Panc1 (cell line): Measurements from ENCODE around the gene UGT1A8.
"Not testable (repeated sequence)": the region's sequence is repeated elsewhere in the genome, so short reads cannot be mapped to it uniquely, and the experiment has no call there.

Source experiments
- CTCF ChIP-seq: fragments of 450-650 bp; IDR thresholded peaks from 2 replicates; pipeline ENCODE4 v1.5.1; 2017; ENCODE audit warnings: mild to moderate bottlenecking
- POLR2AphosphoS5 ChIP-seq: IDR thresholded peaks from 2 replicates; pipeline ENCODE4 v1.6.1; 2012; ENCODE audit warnings: mild to moderate bottlenecking, low read depth, low read length, moderate library complexity
- REST ChIP-seq, 2 experiments: IDR thresholded peaks; 2 replicates each; pipeline ENCODE4 v1.6.1; 2011 to 2012; ENCODE audit warnings: low read depth in 2 of 2, control low read depth in 1 of 2, low read length in 1 of 2, mild to moderate bottlenecking in 1 of 2, moderate library complexity in 1 of 2; ENCODE audit not compliant: insufficient read depth in 1 of 2
- SIN3A ChIP-seq: IDR thresholded peaks from 2 replicates; pipeline ENCODE4 v1.6.1; 2012; ENCODE audit warnings: low read depth, mild to moderate bottlenecking, low read length, moderate library complexity, borderline replicate concordance; ENCODE audit not compliant: insufficient read depth

GRCh38 chr2:233646033-233646432, 28.6 kb downstream of the UGT1A8 start:
- not testable (repeated sequence) for TF ChIP-seq REST (IDR thresholded peaks at IDR 0.05; ENCODE audit: insufficient read depth in 1 of 2, low read depth in 2 of 2, low read length in 1 of 2); CTCF; POLR2AphosphoS5; SIN3A
